Activated effector memory CD4-positive, alpha-beta T cell treated with anti-CD3 and anti-CD28 coated beads, Interleukin-2, amount 50 U/mL, for 16 hours (primary cell): ENCODE results near the gene CASP9.
"Not testable (repeated sequence)": the region's sequence is repeated elsewhere in the genome, so short reads cannot be mapped to it uniquely, and the experiment has no call there.

Source experiments
- DNase-seq: peaks from one replicate; pipeline ENCODE4 v3.0.0-alpha.2; 2020

The CASP9 gene

GRCh38 chr1:15500184-15501178 is 23.5 kb downstream of the CASP9 start:
- no peak for DNase-seq

- no peak for DNase-seq
Measured at GRCh38 chr1:15493869-15494390, 30.1 kb downstream of the CASP9 start.

- DNase-seq = no peak
Measured at GRCh38 chr1:15492596-15492995, 31.4 kb downstream of the CASP9 start.

GRCh38 chr1:15491010-15491409 is 33.0 kb downstream of the CASP9 start:
- DNase-seq = not testable (repeated sequence)

- DNase-seq = no peak
Measured at GRCh38 chr1:15489052-15489736, 34.8 kb downstream of the CASP9 start.

- no peak for DNase-seq
Measured at GRCh38 chr1:15488371-15488770, 35.6 kb downstream of the CASP9 start.

- not testable (repeated sequence) for DNase-seq
Measured at GRCh38 chr1:15486844-15487610, 37.0 kb downstream of the CASP9 start.

- DNase-seq = no peak
Measured at GRCh38 chr1:15485636-15486035, 38.4 kb downstream of the CASP9 start.

- not testable (repeated sequence) for DNase-seq
Measured at GRCh38 chr1:15484443-15484842, 39.6 kb downstream of the CASP9 start.

- DNase-seq = no peak
Measured at GRCh38 chr1:15483971-15484370, 40.0 kb downstream of the CASP9 start.

- DNase-seq = not testable (repeated sequence)
Measured at GRCh38 chr1:15482983-15483543, 41.0 kb downstream of the CASP9 start.

GRCh38 chr1:15482455-15482854 is 41.6 kb downstream of the CASP9 start:
- DNase-seq = not testable (repeated sequence)

GRCh38 chr1:15479654-15480347 is 44.2 kb downstream of the CASP9 start:
- DNase-seq = no peak

GRCh38 chr1:15477646-15478212 is 46.3 kb downstream of the CASP9 start:
- no peak for DNase-seq

- DNase-seq = no peak
Measured at GRCh38 chr1:15476927-15477326, 47.1 kb downstream of the CASP9 start.

- DNase-seq = no peak
Measured at GRCh38 chr1:15475752-15476314, 48.2 kb downstream of the CASP9 start, which contains the start of gene CELA2B. CELA2B (plus strand) TSS chr1:15476104; CDS start chr1:15476126, 22 bp downstream.

GRCh38 chr1:15472587-15472986 is 51.4 kb downstream of the CASP9 start:
- DNase-seq = no peak

- not testable (repeated sequence) for DNase-seq
Measured at GRCh38 chr1:15471723-15472122, 52.3 kb downstream of the CASP9 start.

- not testable (repeated sequence) for DNase-seq
Measured at GRCh38 chr1:15471067-15471466, 52.9 kb downstream of the CASP9 start.

- not testable (repeated sequence) for DNase-seq
Measured at GRCh38 chr1:15469821-15470448, 54.1 kb downstream of the CASP9 start.
